Lower leg skin (tissue), 4 donors: ENCODE data around the gene OOEP. TPM values are rescaled to one million over a fixed set of nuclear protein-coding genes. Genes with fewer than 3 reads are reported as not detected.
A peak's percentile ranks its signal among the peaks of the same experiment; 100 is the strongest.

Experiments used
- DNase-seq, 2 donors: peaks; one replicate each; pipeline ENCODE4 v3.0.0-alpha.2; 2019; ENCODE audit warnings: low spot score in 2 of 2
- H3K4me3 ChIP-seq: fragments of 200-600 bp; sonication (generic); 2 replicates; pipeline ENCODE4 v1.5.1; 2017; ENCODE audit warnings: mild to moderate bottlenecking, low read depth; ENCODE audit not compliant: poor library complexity, severe bottlenecking
- CTCF ChIP-seq, 3 donors: fragments of 450-650 bp; IDR thresholded peaks; one replicate each; pipeline ENCODE4 v1.5.1; 2016; ENCODE audit warnings: antibody characterized with exemption in 3 of 3, mild to moderate bottlenecking in 3 of 3, moderate library complexity in 2 of 3
- POLR2A ChIP-seq, 2 donors: fragments of 450-650 bp; IDR thresholded peaks; one replicate each; pipeline ENCODE4 v1.6.1; 2016 to 2017; ENCODE audit warnings: antibody characterized with exemption in 2 of 2, mild to moderate bottlenecking in 1 of 2, moderate library complexity in 1 of 2
- WGBS, 2 donors: methylation state at CpG; one replicate each; pipeline ENCODE4 v1.1.5; 2018; 5-methylcytosine and 5-hydroxymethylcytosine counted together
- intact Hi-C: fragments of 100-400 bp; cut with DNase I; formaldehyde crosslinking; loops from one replicate; pipeline ENCODE4 v1.15.0; 2023; ENCODE audit warnings: low total_unique reads
- total RNA-seq, 4 donors: library from RNA; depleted of rRNA; stranded (reverse); fragments of >200 nt; gene quantifications; one replicate each; pipeline ENCODE4 v1.1.0, GENCODE V29; 2016

Gene OOEP
- total RNA-seq, 4 donors from 2014 or later: 0.88 TPM; not detected in 3

GRCh38 chr6:73363537-73363875 is 6.2 kb downstream of the OOEP start:
- no peak for DNase-seq
- no peak for TF ChIP-seq POLR2A (IDR thresholded peaks at IDR 0.05)
- TF ChIP-seq CTCF (IDR thresholded peaks at IDR 0.05): no peak
- no peak overlapping the region for H3K4me3 ChIP-seq
- WGBS, 2 donors: 97 to 98% methylated on average over 22 to 23 of the region's 23 CpGs
- intact Hi-C loops: no loop called here

GRCh38 chr6:73362869-73363536 is 6.7 kb downstream of the OOEP start:
- TF ChIP-seq POLR2A (IDR thresholded peaks at IDR 0.05) (no peak), CTCF (IDR thresholded peaks at IDR 0.05) (no peak)
- intact Hi-C loops: no loop called here
- 93 to 98% methylated on average over 31 of the region's 31 CpGs for WGBS, 2 donors
- no peak for DNase-seq
- H3K4me3 ChIP-seq: no peak overlapping the region

GRCh38 chr6:73362358-73362757 is 7.3 kb downstream of the OOEP start, which contains the start of gene KHDC3L:
Gene KHDC3L, plus strand, starts transcription at chr6:73362658. Its CDS starts 72 bp downstream, at chr6:73362730.
- no peak for TF ChIP-seq CTCF (IDR thresholded peaks at IDR 0.05)
- TF ChIP-seq POLR2A (IDR thresholded peaks at IDR 0.05): no peak
- H3K4me3 ChIP-seq: no peak within 1 kb of the TSS
- DNase-seq: no peak
- 91 to 92% methylated on average over 23 of the region's 23 CpGs for WGBS, 2 donors
- intact Hi-C loops: no loop called here

- TF ChIP-seq CTCF (IDR thresholded peaks at IDR 0.05): no peak
- no peak for TF ChIP-seq POLR2A (IDR thresholded peaks at IDR 0.05)
- no peak within 1 kb of the TSS for H3K4me3 ChIP-seq
- DNase-seq: peak in 1 of 2 donors; percentile 70
- 84 to 90% methylated on average over 51 to 55 of the region's 59 CpGs for WGBS, 2 donors
- intact Hi-C loops: no loop called here
Measured at GRCh38 chr6:73353636-73354593, 15.8 kb downstream of the OOEP start, which contains the start of gene DPPA5. Gene DPPA5, minus strand, starts transcription at chr6:73354276. Its CDS starts 51 bp downstream, at chr6:73354225.

GRCh38 chr6:73349311-73349710 is 20.4 kb downstream of the OOEP start:
- TF ChIP-seq POLR2A (IDR thresholded peaks at IDR 0.05): no peak
- TF ChIP-seq CTCF (IDR thresholded peaks at IDR 0.05): no peak
- intact Hi-C loops: no loop called here
- no peak for DNase-seq
- no peak overlapping the region for H3K4me3 ChIP-seq
- 18% methylated on average over 6 of the region's 6 CpGs for WGBS, 2 donors
